Mammary epithelial cell (primary cell): ENCODE results near the gene TIGAR.

ENCODE experiments used
- CTCF ChIP-seq, 2 donors: IDR thresholded peaks in 1 of 2; conservative IDR thresholded peaks in 1 of 2; 2 replicates each; pipeline ENCODE4 v1.5.1; 2011 to 2012; ENCODE audit warnings: inconsistent platforms in 2 of 2, low read length in 2 of 2, mild to moderate bottlenecking in 2 of 2, control low read depth in 1 of 2, low read depth in 1 of 2; ENCODE audit not compliant: insufficient read depth in 1 of 2; ENCODE audit errors: extremely low read depth in 1 of 2
- EZH2 ChIP-seq: IDR thresholded peaks from 2 replicates; pipeline ENCODE4 v1.6.1; 2012; ENCODE audit warnings: low read length, inconsistent platforms, borderline replicate concordance

GRCh38 chr12:4322726-4323125, 1.7 kb downstream of the TIGAR start:
- TF ChIP-seq CTCF (conservative IDR thresholded peaks at IDR 0.05 in 1 of 2, IDR thresholded peaks at IDR 0.05 in 1 of 2; ENCODE audit: extremely low read depth in 1 of 2, insufficient read depth in 1 of 2, low read depth in 1 of 2, low read length in 2 of 2) = no peak
- TF ChIP-seq EZH2 = no peak
